DND-41 (cell line): ENCODE results near the gene TBL1XR1.
"Not testable (repeated sequence)": the region's sequence is repeated elsewhere in the genome, so short reads cannot be mapped to it uniquely, and the experiment has no call there.

Source experiments
- ATAC-seq: fragments of 200-7000 bp; cut with Tn5 transposase; 3 replicates; pipeline ENCODE4 v1.9.1; 2021; ENCODE audit warnings: low read depth; ENCODE audit not compliant: insufficient read depth
- DNase-seq: peaks from one replicate; pipeline ENCODE4 v3.0.0-alpha.2; 2020
- H2AFZ ChIP-seq: 2 replicates; pipeline ENCODE4 v1.6.0; 2012; ENCODE audit warnings: low read depth, low read length
- H3K27ac ChIP-seq: 2 replicates; pipeline ENCODE4 v1.5.1; 2012; ENCODE audit warnings: low read length, inconsistent platforms
- H3K27me3 ChIP-seq: fragments of 200-600 bp; sonication (generic); 2 replicates; pipeline ENCODE4 v1.6.0; 2012; ENCODE audit warnings: low read length, mild to moderate bottlenecking, inconsistent platforms; ENCODE audit not compliant: insufficient read depth, poor library complexity
- H3K36me3 ChIP-seq: 2 replicates; pipeline ENCODE4 v1.5.1; 2012; ENCODE audit warnings: low read length, inconsistent platforms; ENCODE audit not compliant: insufficient read depth
- H3K4me1 ChIP-seq: 2 replicates; pipeline ENCODE4 v1.5.1; 2012; ENCODE audit warnings: mild to moderate bottlenecking, low read length; ENCODE audit not compliant: insufficient read depth
- H3K4me2 ChIP-seq: 2 replicates; pipeline ENCODE4 v1.6.0; 2012; ENCODE audit warnings: mild to moderate bottlenecking, moderate library complexity, low read length, inconsistent platforms; ENCODE audit not compliant: insufficient read depth
- H3K4me3 ChIP-seq, 2 experiments: fragments of 200-600 bp in 1 of 2; shearing (Covaris generic) in 1 of 2; 2 replicates each; pipeline ENCODE4 v1.5.1; 2012 to 2016; ENCODE audit warnings: inconsistent platforms in 2 of 2, low read length in 2 of 2, mild to moderate bottlenecking in 2 of 2, low read depth in 1 of 2, moderate library complexity in 1 of 2
- H3K79me2 ChIP-seq: 2 replicates; pipeline ENCODE4 v1.6.0; 2012; ENCODE audit warnings: low read length, inconsistent platforms; ENCODE audit not compliant: insufficient read depth
- H3K9ac ChIP-seq: 2 replicates; pipeline ENCODE4 v1.6.0; 2012; ENCODE audit warnings: low read depth, mild to moderate bottlenecking, inconsistent platforms, low read length, moderate library complexity
- H3K9me3 ChIP-seq: 2 replicates; pipeline ENCODE4 v1.5.1; 2012; ENCODE audit warnings: low read length, moderate library complexity, mild to moderate bottlenecking, inconsistent platforms; ENCODE audit not compliant: insufficient read depth, severe bottlenecking
- H4K20me1 ChIP-seq: 2 replicates; pipeline ENCODE4 v1.6.0; 2012; ENCODE audit warnings: low read length; ENCODE audit not compliant: insufficient read depth
- CTCF ChIP-seq: IDR thresholded peaks from 2 replicates; pipeline ENCODE4 v1.5.1; 2012; ENCODE audit warnings: borderline replicate concordance, low read length, moderate library complexity, mild to moderate bottlenecking; ENCODE audit not compliant: poor library complexity, severe bottlenecking; ENCODE audit errors: extremely low read depth
- EZH2 ChIP-seq: IDR thresholded peaks from 3 replicates; pipeline ENCODE4 v1.6.1; 2012; ENCODE audit warnings: borderline replicate concordance, low read depth, mild to moderate bottlenecking, moderate library complexity, low read length, inconsistent platforms; ENCODE audit not compliant: severe bottlenecking

The TBL1XR1 gene

GRCh38 chr3:177195242-177195991, 1.9 kb downstream of the TBL1XR1 start:
- Histone ChIP-seq H3K79me2 (peaks cover 63% of the 10 kb centered on the region), H3K36me3 (0 out of 2 replicates have a peak, but pooled peaks cover 4% of the 10 kb centered on the region), H4K20me1 (peaks cover 28% of the 10 kb centered on the region), H3K9me3 (no peaks in the 10 kb centered on the region), H2AFZ (no peak overlapping the region), H3K4me3 (peak overlapping the region; percentile 39 to 72), H3K4me2 (peak overlapping the region; percentile 66), H3K9ac (peak overlapping the region; percentile 94), H3K4me1 (peaks cover 57% of the 10 kb centered on the region), H3K27me3 (no peaks in the 10 kb centered on the region), H3K27ac (peak overlapping the region; percentile 99)
- ATAC-seq (no peak), DNase-seq (peak; percentile 46)
- TF ChIP-seq CTCF (no peak), EZH2 (no peak)

- peak overlapping the region in 1 of 2 experiments; percentile 72; a peak in 2 of 4 replicates for H3K4me3 ChIP-seq
These were observed 3.0 kb downstream of the TBL1XR1 start for GRCh38 chr3:177194299-177194698.

GRCh38 chr3:177193688-177194268, 3.5 kb downstream of the TBL1XR1 start:
- Histone ChIP-seq H3K36me3 (0 out of 2 replicates have a peak, but pooled peaks cover 4% of the 10 kb centered on the region), H3K4me2 (peak overlapping the region; percentile 66), H3K9ac (no peak overlapping the region), H3K27me3 (no peaks in the 10 kb centered on the region), H4K20me1 (peaks cover 35% of the 10 kb centered on the region), H3K27ac (peak overlapping the region; percentile 99), H2AFZ (no peak overlapping the region), H3K79me2 (peaks cover 80% of the 10 kb centered on the region), H3K4me1 (peaks cover 52% of the 10 kb centered on the region), H3K4me3 (peak overlapping the region in 1 of 2 experiments; percentile 72; a peak in 2 of 4 replicates), H3K9me3 (no peaks in the 10 kb centered on the region)
- TF ChIP-seq EZH2 (no peak), CTCF (no peak)
- DNase-seq (no peak), ATAC-seq (no peak)

More at GRCh38 chr3:177194299-177194698, 3.0 kb downstream of the TBL1XR1 start:
- H3K36me3 ChIP-seq: 0 out of 2 replicates have a peak, but pooled peaks cover 4% of the 10 kb centered on the region
- peak overlapping the region; percentile 99 for H3K27ac ChIP-seq
- peaks cover 56% of the 10 kb centered on the region for H3K4me1 ChIP-seq
- peak overlapping the region; percentile 94; the same call in 1 of the 2 replicates for H3K9ac ChIP-seq
- H3K79me2 ChIP-seq: peaks cover 74% of the 10 kb centered on the region
- H3K27me3 ChIP-seq: no peaks in the 10 kb centered on the region
- ATAC-seq (no peak), DNase-seq (no peak)
- H3K4me2 ChIP-seq: peak overlapping the region; percentile 66
- no peaks in the 10 kb centered on the region for H3K9me3 ChIP-seq
- TF ChIP-seq EZH2: no peak
- no peak for TF ChIP-seq CTCF
- peaks cover 35% of the 10 kb centered on the region for H4K20me1 ChIP-seq
- no peak overlapping the region for H2AFZ ChIP-seq

- not testable (repeated sequence) for ATAC-seq, H3K9me3 ChIP-seq, H2AFZ ChIP-seq, H3K4me3 ChIP-seq, H3K36me3 ChIP-seq, H3K9ac ChIP-seq, H3K27me3 ChIP-seq, DNase-seq
- Histone ChIP-seq H3K79me2 (peaks cover 85% of the 10 kb centered on the region), H4K20me1 (peaks cover 39% of the 10 kb centered on the region), H3K27ac (peak overlapping the region; percentile 99), H3K4me2 (peak overlapping the region; percentile 66; the same call in 1 of the 2 replicates), H3K4me1 (peaks cover 47% of the 10 kb centered on the region)
These were observed 4.0 kb downstream of the TBL1XR1 start for GRCh38 chr3:177193275-177193674.
